ENCODE data around the gene SLC28A1. TPM values are rescaled to one million over a fixed set of nuclear protein-coding genes. Genes with fewer than 3 reads are reported as not detected.

Gene SLC28A1
- total and polyA plus RNA-seq, 8 donors = 0.08 to 0.23 (median 0.14) TPM; not detected in 3

GRCh38 chr15:84934942-84935729 is 50.7 kb downstream of the SLC28A1 start:
- TF ChIP-seq CTCF (IDR thresholded peaks at IDR 0.05) = no peak
- DNase-seq (no peak), ATAC-seq (no peak)
- Histone ChIP-seq H3K4me1 (no peaks in the 10 kb centered on the region), H3K36me3 (no peaks in the 10 kb centered on the region), H3K27me3 (no peaks in the 10 kb centered on the region), H3K4me3 (no peak overlapping the region), H3K9me3 (no peaks in the 10 kb centered on the region), H3K27ac (no peak overlapping the region)
- intact Hi-C loops (cut with DNase I) = no loop called here

GRCh38 chr15:84937144-84937543 is 52.7 kb downstream of the SLC28A1 start:
- Histone ChIP-seq H3K27me3 (no peaks in the 10 kb centered on the region), H3K4me3 (no peak overlapping the region), H3K9me3 (no peaks in the 10 kb centered on the region), H3K36me3 (no peaks in the 10 kb centered on the region), H3K4me1 (no peaks in the 10 kb centered on the region), H3K27ac (no peak overlapping the region)
- no peak for TF ChIP-seq CTCF (IDR thresholded peaks at IDR 0.05)
- ATAC-seq (no peak), DNase-seq (no peak)
- intact Hi-C loops (cut with DNase I) = no loop called here

DNA sequence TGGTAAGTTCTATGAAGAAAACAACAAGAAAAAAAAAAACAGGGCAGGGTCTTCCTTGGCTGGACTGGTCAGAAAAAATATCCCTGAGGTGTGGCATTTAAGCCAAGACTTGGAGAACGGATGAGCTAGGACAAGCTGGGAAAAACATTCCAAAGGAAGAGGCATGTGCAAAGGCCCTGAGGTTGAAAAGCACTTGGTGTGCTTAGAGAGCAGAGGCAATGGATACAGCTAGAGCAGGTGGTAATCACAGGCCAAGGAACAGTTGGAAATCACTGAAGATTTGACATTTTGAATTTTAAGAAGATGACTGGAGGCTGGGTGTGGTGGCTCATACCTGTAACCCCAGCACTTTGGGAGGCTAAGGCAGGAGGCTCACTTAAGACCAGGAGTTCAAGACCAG is 54.3 kb downstream of the SLC28A1 start:
- no peak for TF ChIP-seq CTCF (IDR thresholded peaks at IDR 0.05)
- ATAC-seq (no peak), DNase-seq (no peak)
- Histone ChIP-seq H3K4me1 (no peaks in the 10 kb centered on the region), H3K4me3 (no peak overlapping the region), H3K27me3 (no peaks in the 10 kb centered on the region), H3K36me3 (no peaks in the 10 kb centered on the region), H3K27ac (no peak overlapping the region), H3K9me3 (no peaks in the 10 kb centered on the region)
- intact Hi-C loops (cut with DNase I) = no loop called here

DNA sequence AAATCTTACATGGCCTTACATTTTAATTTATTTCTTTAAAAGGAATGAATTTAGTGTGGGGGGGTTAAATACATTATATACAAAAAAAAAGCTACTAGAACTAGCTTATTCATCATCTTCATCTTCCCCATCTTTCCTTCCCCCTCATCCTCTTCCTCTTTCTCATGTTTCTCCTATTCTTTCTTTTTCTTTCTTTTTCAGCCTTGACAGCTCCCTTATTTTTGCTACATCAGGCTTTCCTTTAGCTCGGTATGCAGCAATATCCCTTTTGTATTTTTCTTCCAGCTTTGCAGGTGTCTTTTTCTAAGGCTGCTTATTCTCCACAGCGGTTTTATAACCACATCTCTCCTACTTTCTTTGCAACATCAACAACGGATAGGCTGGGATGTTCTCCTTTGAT is 55.9 kb downstream of the SLC28A1 start:
- Histone ChIP-seq H3K27ac (no peak overlapping the region), H3K4me3 (no peak overlapping the region), H3K4me1 (no peaks in the 10 kb centered on the region), H3K36me3 (no peaks in the 10 kb centered on the region), H3K27me3 (no peaks in the 10 kb centered on the region), H3K9me3 (no peaks in the 10 kb centered on the region)
- intact Hi-C loops (cut with DNase I) = no loop called here
- no peak for DNase-seq
- TF ChIP-seq CTCF (IDR thresholded peaks at IDR 0.05) = no peak
- no peak for ATAC-seq

GRCh38 chr15:84942456-84942855 is 58.0 kb downstream of the SLC28A1 start:
- DNase-seq (no peak), ATAC-seq (no peak)
- Histone ChIP-seq H3K4me1 (no peaks in the 10 kb centered on the region), H3K9me3 (no peaks in the 10 kb centered on the region), H3K27me3 (no peaks in the 10 kb centered on the region), H3K27ac (no peak overlapping the region), H3K4me3 (no peak overlapping the region), H3K36me3 (no peaks in the 10 kb centered on the region)
- intact Hi-C loops (cut with DNase I) = no loop called here
- no peak for TF ChIP-seq CTCF (IDR thresholded peaks at IDR 0.05)
